Gastroesophageal sphincter (tissue), 4 donors: ENCODE results near the gene REELD1. TPM values are rescaled to one million over a fixed set of nuclear protein-coding genes. Genes with fewer than 3 reads are reported as not detected.

Source experiments
- ATAC-seq: fragments of 150-250 bp; one replicate; pipeline ENCODE4 v1.9.1; 2016; ENCODE audit warnings: mild to moderate bottlenecking, moderate library complexity
- H3K27ac ChIP-seq, 4 donors: fragments of 200-600 bp; sonication (generic) in 3 of 4; 1 replicate in 3 of 4; 2 replicates in 1 of 4; pipeline ENCODE4 v1.5.1; 2016 to 2019
- H3K27me3 ChIP-seq: fragments of 200-600 bp; sonication (generic); one replicate; pipeline ENCODE4 v1.5.1; 2019
- H3K36me3 ChIP-seq, 2 donors: fragments of 200-600 bp; sonication (generic); one replicate each; pipeline ENCODE4 v1.5.1; 2019; ENCODE audit warnings: control low read depth in 1 of 2
- H3K4me1 ChIP-seq, 3 donors: fragments of 200-600 bp; sonication (generic); 1 replicate in 2 of 3; 2 replicates in 1 of 3; pipeline ENCODE4 v1.5.1; 2016 to 2019; ENCODE audit warnings: control low read depth in 2 of 3
- H3K4me3 ChIP-seq, 2 donors: fragments of 200-600 bp; sonication (generic); one replicate each; pipeline ENCODE4 v1.5.1; 2019; ENCODE audit warnings: mild to moderate bottlenecking in 1 of 2, moderate library complexity in 1 of 2
- H3K9me3 ChIP-seq, 3 donors: fragments of 200-600 bp; sonication (generic); one replicate each; pipeline ENCODE4 v1.5.1; 2017 to 2019; ENCODE audit warnings: control low read depth in 2 of 3
- EP300 ChIP-seq: sonication (generic); formaldehyde crosslinking; IDR thresholded peaks from one replicate; pipeline ENCODE4 v1.6.1; 2017; ENCODE audit warnings: antibody characterized with exemption, mild to moderate bottlenecking
- POLR2A ChIP-seq, 2 donors: fragments of 450-650 bp; IDR thresholded peaks; one replicate each; pipeline ENCODE4 v1.6.1; 2017; ENCODE audit warnings: antibody characterized with exemption in 2 of 2, mild to moderate bottlenecking in 2 of 2, moderate library complexity in 1 of 2
- POLR2AphosphoS5 ChIP-seq: sonication (generic); formaldehyde crosslinking; IDR thresholded peaks from one replicate; pipeline ENCODE4 v1.6.1; 2017; ENCODE audit warnings: antibody characterized with exemption
- WGBS, 2 donors: methylation state at CpG; one replicate each; pipeline ENCODE4 v1.1.5; 2018; ENCODE audit warnings: low coverage in 1 of 2; 5-methylcytosine and 5-hydroxymethylcytosine counted together
- total RNA-seq, 4 donors: library from RNA; depleted of rRNA; stranded (reverse); fragments of >200 nt; gene quantifications; one replicate each; pipeline ENCODE4 v1.1.0, GENCODE V29; 2016
- TF ChIP-seq, protein P1 (sequence below), 4 experiments: fragments of 200-600 bp in 2 of 4; fragments of 450-650 bp in 2 of 4; sonication (generic) in 1 of 4; IDR thresholded peaks; one replicate each; pipeline ENCODE4 v1.5.1; 2017 to 2019; ENCODE audit warnings: antibody characterized with exemption in 4 of 4, mild to moderate bottlenecking in 2 of 4, moderate library complexity in 2 of 4

The REELD1 gene
- total RNA-seq, 4 donors from 2014 or later, result 0.78 to 1.4 TPM; not detected in 2

DNA sequence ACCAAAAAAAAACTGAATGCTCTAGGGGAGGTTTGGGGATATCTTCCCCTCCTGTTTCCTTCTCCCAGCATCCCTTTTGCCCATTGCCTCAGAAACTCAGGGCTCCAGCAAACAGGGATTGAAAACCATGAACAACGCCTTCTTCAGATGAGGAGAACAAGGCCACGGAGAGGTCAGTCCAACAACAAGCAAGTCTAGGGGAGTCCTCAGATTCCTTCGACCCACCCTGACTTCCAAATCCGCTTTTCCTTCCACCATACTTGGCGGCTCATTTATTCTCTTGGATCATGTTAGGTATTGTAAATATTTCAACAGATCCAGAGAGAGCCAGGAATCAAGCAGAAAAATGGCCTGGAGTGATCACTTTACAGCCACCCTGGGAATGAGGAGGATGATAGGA, 21.9 kb downstream of the REELD1 start:
- ATAC-seq, result no peak
- Histone ChIP-seq H3K27me3 (no peaks in the 10 kb centered on the region), H3K36me3 (no peaks in the 10 kb centered on the region), H3K4me3 (no peak overlapping the region), H3K4me1 (peaks cover 0 to 7% (median 4%) of the 10 kb centered on the region in 3 donors), H3K9me3 (peaks cover 0 to 12% (median 0%) of the 10 kb centered on the region in 3 donors), H3K27ac (peak overlapping the region in 2 of 4 donors; percentile 12 to 43)
- 44 to 80% methylated on average over 1 to 5 of the region's 5 CpGs for WGBS, 2 donors
- TF ChIP-seq, protein P1, sequence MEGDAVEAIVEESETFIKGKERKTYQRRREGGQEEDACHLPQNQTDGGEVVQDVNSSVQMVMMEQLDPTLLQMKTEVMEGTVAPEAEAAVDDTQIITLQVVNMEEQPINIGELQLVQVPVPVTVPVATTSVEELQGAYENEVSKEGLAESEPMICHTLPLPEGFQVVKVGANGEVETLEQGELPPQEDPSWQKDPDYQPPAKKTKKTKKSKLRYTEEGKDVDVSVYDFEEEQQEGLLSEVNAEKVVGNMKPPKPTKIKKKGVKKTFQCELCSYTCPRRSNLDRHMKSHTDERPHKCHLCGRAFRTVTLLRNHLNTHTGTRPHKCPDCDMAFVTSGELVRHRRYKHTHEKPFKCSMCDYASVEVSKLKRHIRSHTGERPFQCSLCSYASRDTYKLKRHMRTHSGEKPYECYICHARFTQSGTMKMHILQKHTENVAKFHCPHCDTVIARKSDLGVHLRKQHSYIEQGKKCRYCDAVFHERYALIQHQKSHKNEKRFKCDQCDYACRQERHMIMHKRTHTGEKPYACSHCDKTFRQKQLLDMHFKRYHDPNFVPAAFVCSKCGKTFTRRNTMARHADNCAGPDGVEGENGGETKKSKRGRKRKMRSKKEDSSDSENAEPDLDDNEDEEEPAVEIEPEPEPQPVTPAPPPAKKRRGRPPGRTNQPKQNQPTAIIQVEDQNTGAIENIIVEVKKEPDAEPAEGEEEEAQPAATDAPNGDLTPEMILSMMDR (IDR thresholded peaks at IDR 0.05), result no peak
- no peak for TF ChIP-seq POLR2AphosphoS5
- TF ChIP-seq EP300, result no peak

DNA sequence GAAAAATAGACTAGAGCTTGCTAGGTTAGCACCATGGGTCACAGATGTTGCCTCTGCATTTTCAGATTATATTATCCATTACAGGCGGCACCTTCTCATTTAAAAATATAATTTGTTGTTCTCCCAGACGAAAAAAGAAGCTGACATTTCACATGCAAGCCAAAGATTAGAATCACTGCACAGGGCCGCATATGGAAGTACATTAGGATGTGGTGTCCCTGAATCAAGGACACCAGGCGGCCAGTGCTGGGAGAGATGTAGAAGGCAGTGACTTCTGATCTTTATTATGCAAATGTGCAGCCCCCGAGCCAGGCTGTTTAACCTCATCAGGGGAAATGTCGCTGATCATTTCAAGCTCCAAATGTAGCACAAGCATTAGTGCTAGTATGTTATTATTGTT, 22.8 kb downstream of the REELD1 start:
- Histone ChIP-seq H3K4me3 (no peak overlapping the region), H3K27me3 (no peaks in the 10 kb centered on the region), H3K27ac (no peak overlapping the region), H3K4me1 (peaks cover 0 to 16% (median 6%) of the 10 kb centered on the region in 3 donors), H3K36me3 (no peaks in the 10 kb centered on the region), H3K9me3 (peaks cover 0 to 7% (median 0%) of the 10 kb centered on the region in 3 donors)
- no peak for ATAC-seq
- TF ChIP-seq EP300, result no peak
- TF ChIP-seq POLR2A (IDR thresholded peaks at IDR 0.05), result no peak
- no peak for TF ChIP-seq POLR2AphosphoS5
- TF ChIP-seq, protein P1 (IDR thresholded peaks at IDR 0.05), result no peak
- WGBS, 2 donors, result 78 to 94% methylated on average over 6 of the region's 6 CpGs

DNA sequence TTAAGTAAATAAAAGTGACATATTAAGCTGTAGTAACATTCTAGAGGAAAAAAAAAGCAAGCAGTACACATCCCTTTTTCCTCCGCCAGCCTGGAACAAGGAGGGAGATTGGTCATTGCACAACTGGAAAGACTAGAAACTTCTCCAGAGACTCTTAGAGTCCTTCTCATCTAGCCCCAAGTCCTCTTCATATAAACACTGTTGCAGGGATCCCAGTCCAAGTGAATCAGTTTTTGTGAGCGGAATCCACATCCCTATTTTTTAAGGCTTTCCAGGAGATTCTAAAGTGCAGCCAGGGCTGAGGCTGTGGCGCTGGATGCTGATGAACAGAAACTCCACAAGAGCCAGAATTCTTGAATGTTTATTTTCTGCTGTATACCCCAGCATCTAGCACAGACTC, 23.8 kb downstream of the REELD1 start:
- 61% methylated on average over 2 to 3 of the region's 3 CpGs for WGBS, 2 donors
- no peaks in the 10 kb centered on the region for H3K36me3 ChIP-seq
- no peak overlapping the region for H3K4me3 ChIP-seq
- no peaks in the 10 kb centered on the region for H3K27me3 ChIP-seq
- TF ChIP-seq, protein P1 (IDR thresholded peaks at IDR 0.05), result no peak
- TF ChIP-seq POLR2AphosphoS5, result no peak
- H3K27ac ChIP-seq, result no peak overlapping the region
- H3K9me3 ChIP-seq, result no peaks in the 10 kb centered on the region
- H3K4me1 ChIP-seq, result peaks cover 0 to 26% (median 7%) of the 10 kb centered on the region in 3 donors
- ATAC-seq, result peak; percentile 26

DNA sequence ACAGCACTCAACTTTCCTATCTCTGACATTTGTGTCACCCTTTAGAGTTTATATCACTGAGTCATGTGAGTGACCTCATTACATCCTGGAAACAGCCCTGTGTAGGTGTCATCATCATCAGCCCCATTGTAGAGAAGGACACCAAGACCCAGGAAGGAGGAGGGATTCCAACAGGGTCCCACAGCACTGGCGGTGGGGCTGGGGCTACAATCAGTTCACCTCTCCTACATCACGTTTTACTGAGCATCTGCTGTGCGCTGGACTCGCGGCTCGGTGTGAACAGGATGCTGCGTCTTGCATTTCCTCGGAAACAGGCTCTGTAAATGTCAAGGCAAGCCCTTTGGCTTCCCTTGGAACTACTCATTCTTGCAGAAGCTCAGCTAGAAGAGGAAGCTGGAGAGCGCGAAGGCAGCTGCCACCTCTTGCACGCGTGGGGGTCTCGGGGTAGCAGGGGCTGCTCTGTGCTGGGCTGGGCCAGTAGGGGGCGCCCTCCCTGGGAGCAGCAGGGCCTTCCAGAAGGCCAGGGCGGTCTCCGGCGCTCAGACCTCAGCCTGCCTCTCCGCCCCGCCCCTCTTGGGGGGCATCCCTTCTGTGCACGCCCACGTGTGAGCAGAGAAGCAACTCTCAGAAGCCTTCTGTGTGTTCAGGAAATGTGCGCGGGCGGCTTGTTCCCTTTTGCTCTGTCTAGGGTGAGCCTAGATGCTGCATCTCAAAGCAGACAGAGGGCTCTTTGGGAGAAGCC, 29.0 kb downstream of the REELD1 start:
- TF ChIP-seq POLR2AphosphoS5, result peak; percentile 42
- TF ChIP-seq, protein P1 (IDR thresholded peaks at IDR 0.05), result peak in 1 of 4 experiments; percentile 28
- no peak for TF ChIP-seq EP300
- no peak for TF ChIP-seq POLR2A (IDR thresholded peaks at IDR 0.05)
- Histone ChIP-seq H3K4me3 (no peak overlapping the region), H3K9me3 (no peaks in the 10 kb centered on the region), H3K36me3 (no peaks in the 10 kb centered on the region), H3K27me3 (no peaks in the 10 kb centered on the region), H3K27ac (peak overlapping the region in 2 of 4 donors; percentile 48 to 80), H3K4me1 (peaks cover 0 to 59% (median 14%) of the 10 kb centered on the region in 3 donors)
- no peak for ATAC-seq
- 100% methylated on average over 4 of the region's 24 CpGs; no CpG with 5 or more reads in 1 of the 2 donors for WGBS, 2 donors

DNA sequence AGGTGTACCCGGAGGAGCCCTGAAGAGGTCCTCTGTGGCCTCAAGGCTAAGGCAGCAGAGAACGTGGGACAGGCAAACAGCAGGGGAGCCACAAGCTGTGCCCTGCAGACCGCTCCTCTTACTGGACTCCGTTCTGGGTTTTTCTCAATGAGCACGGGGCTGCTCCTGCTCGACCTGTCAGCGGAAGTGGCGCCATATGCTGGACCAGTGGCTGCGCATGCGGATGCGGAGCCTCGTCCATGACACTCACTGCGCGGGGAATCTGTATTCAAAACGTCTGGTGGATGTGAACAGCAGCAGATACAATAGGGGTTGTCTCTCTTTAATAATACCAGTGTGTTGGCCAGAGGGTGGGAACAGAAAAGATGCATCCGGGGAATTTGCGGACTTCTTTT, 29.5 kb downstream of the REELD1 start:
- peaks cover 0 to 59% (median 14%) of the 10 kb centered on the region in 3 donors for H3K4me1 ChIP-seq
- no peak for TF ChIP-seq POLR2A (IDR thresholded peaks at IDR 0.05)
- no peaks in the 10 kb centered on the region for H3K36me3 ChIP-seq
- no peak for ATAC-seq
- H3K4me3 ChIP-seq, result no peak overlapping the region
- 71% methylated on average over 2 of the region's 17 CpGs; no CpG with 5 or more reads in 1 of the 2 donors for WGBS, 2 donors
- H3K27me3 ChIP-seq, result no peaks in the 10 kb centered on the region
- H3K9me3 ChIP-seq, result no peaks in the 10 kb centered on the region
- H3K27ac ChIP-seq, result peak overlapping the region in 2 of 4 donors; percentile 24 to 80
